Activated CD8-positive, alpha-beta memory T cell treated with anti-CD3 and anti-CD28 coated beads, Interleukin-2, amount 10 ng/mL, durations not matched to agents 7 days and 5 days (primary cell): ENCODE data around the gene SPC25. TPM values are rescaled to one million over a fixed set of nuclear protein-coding genes. Genes with fewer than 3 reads are reported as not detected.

Experiments
- total RNA-seq, 2 experiments: library from RNA; stranded (reverse); gene quantifications; one replicate each; pipeline ENCODE4 v1.2.3, GENCODE V29; 2021

Gene SPC25
- total RNA-seq, 2 experiments from 2014 or later: 40.1 to 42.1 TPM

Other genes with a start within 250 kb of the SPC25 start
- gene NOSTRIN, start 87.8 kb downstream of the SPC25 start, total RNA-seq: not detected
- not detected for gene G6PC2, start 10.9 kb upstream of the SPC25 start, total RNA-seq
- not detected for gene ABCB11, start 140.9 kb upstream of the SPC25 start, total RNA-seq
- gene DHRS9, start 179.1 kb upstream of the SPC25 start, total RNA-seq: not detected